Measurements from ENCODE around the gene PHACTR1.

- TF ChIP-seq POLR2A (IDR thresholded peaks at IDR 0.05; ENCODE audit: low read length): no peak
- TF ChIP-seq GATA1 (IDR thresholded peaks at IDR 0.05; ENCODE audit: low read depth, low read length): no peak
Measured at GRCh38 chr6:13314806-13315205, 598.2 kb downstream of the PHACTR1 start.
